GM18508 (cell line): Measurements from ENCODE around the gene F8.
"Not testable (repeated sequence)": the region's sequence is repeated elsewhere in the genome, so short reads cannot be mapped to it uniquely, and the experiment has no call there.

ENCODE experiments used
- ATAC-seq: cut with Tn5 transposase; IDR thresholded peaks from one replicate; pipeline ENCODE4 v1.9.1; 2021; ENCODE audit warnings: moderate number of reproducible peaks; ENCODE audit not compliant: insufficient read depth, unreplicated experiment

The F8 gene

DNA sequence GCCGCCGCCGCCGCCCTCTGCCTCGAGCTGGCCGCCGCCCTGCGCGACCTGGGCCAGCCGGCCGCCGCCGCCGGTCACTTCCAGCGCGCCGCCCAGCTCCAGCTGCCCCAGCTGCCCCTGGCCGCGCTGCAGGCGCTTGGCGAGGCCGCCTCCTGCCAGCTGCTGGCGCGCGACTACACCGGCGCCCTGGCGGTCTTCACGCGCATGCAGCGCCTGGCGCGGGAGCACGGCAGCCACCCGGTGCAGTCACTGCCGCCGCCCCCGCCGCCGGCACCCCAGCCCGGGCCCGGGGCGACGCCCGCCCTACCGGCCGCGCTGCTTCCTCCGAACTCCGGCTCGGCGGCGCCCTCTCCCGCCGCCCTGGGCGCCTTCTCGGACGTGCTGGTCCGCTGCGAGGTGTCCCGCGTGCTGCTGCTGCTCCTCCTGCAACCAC is 135.7 kb downstream of the F8 start:
- not testable (repeated sequence) for ATAC-seq

- not testable (repeated sequence) for ATAC-seq
These were observed 136.3 kb downstream of the F8 start, which contains the start of gene F8A1 for GRCh38 chrX:154886069-154886788. Gene F8A1, plus strand, starts transcription at chrX:154886355. Its CDS starts 20 bp downstream, at chrX:154886375.

DNA sequence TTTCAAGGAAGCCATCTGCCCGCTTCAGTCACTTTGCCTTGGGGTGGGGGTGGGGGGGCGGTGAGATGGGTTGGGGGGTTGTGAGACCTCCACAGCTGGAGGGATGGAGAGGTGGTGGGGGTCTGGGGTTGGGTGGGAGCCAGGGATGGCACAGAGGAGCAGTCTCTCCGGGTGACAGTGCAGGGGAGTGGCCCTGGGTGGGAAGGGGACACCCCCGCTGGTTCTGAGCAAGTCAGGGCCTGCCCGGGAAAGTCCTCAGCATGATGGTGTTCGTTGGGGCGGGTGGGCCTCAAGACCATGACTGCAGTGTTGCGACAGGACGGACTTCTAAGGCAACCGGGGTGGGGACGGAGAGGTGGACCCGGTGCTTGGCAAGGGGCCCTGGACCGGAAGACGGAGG is 137.0 kb downstream of the F8 start:
- ATAC-seq = not testable (repeated sequence)

GRCh38 chrX:154885057-154885456 is 137.5 kb downstream of the F8 start:
- ATAC-seq = not testable (repeated sequence)

DNA sequence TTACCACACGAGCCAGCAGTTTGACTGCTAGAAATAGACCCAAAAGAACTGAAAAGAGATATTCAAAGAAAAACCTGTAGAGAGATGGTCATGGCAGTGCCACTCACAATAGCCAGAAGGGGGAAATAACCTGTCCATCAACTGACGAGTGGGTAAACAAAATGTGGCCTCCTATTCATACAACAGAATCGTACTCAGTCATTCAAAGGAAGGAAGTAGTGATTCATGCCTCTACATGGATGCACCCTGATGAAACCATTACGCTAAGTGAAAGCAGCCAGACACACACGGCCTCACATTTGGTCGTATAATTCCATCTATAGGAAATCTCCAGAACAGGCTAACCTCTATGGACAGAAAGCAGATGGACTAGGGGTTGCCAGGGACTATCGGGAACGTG is 138.5 kb downstream of the F8 start:
- ATAC-seq = not testable (repeated sequence)

GRCh38 chrX:154873329-154873728 is 149.2 kb downstream of the F8 start:
- ATAC-seq = no peak

GRCh38 chrX:154868522-154868921 is 154.0 kb downstream of the F8 start:
- not testable (repeated sequence) for ATAC-seq

- ATAC-seq = no peak
These were observed 167.3 kb downstream of the F8 start for GRCh38 chrX:154855256-154855655.

GRCh38 chrX:154850957-154851611 is 171.4 kb downstream of the F8 start:
- ATAC-seq = no peak

- no peak for ATAC-seq
These were observed 181.7 kb downstream of the F8 start for GRCh38 chrX:154840856-154841255.

GRCh38 chrX:154836163-154836562 is 186.4 kb downstream of the F8 start:
- no peak for ATAC-seq

DNA sequence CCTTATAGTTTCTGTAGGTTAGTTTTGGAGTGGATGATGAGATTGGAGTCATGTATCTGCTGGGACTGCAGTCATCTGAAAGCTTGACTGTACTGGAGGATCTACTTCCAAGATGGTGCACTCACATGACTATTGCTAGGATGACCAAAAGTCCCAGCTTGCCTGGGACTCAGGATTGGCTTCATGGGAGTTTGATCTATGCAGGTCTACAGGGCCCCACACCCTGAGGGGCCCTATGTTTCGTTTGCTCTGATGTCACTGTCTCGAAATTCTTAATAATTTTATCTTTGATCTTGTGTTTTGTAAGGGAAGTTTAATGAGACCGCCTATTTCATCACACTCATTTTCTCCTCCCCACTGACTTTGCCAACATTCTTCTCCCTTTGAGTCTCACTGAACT is 188.0 kb downstream of the F8 start, which contains the start of gene SMIM9:
Gene SMIM9 (minus strand): TSS at position 101 of the 400 bp plus-strand sequence. CDS start 3,806 bp downstream, outside the sequence.
- ATAC-seq = no peak

GRCh38 chrX:154833746-154834274 is 188.7 kb downstream of the F8 start:
- no peak for ATAC-seq

DNA sequence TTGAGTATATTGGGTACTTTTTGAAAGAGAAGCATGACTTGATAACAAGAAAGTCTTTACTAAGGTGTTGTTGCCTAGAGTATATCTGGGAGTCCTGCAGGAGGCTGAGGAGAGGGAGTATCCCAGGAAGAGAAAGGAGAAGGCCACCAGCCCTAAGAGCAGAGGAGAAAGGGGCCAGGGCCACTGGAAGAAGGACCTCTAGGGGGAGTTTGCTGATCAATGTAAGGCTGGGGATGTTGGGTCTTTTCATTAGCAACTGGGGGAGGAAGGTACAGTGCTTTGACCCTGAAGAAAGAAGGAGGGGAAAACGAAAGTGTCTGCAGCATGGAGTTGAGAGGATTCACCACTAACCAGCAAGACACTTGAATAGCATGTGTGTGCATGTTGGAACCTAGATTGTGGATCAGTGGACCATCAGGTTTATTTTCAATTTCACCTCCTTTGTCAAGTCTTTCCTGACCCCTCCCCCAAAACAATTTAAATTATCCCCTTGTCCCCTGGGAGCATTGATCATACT is 192.5 kb downstream of the F8 start:
- no peak for ATAC-seq

- no peak for ATAC-seq
These were observed 193.4 kb downstream of the F8 start for GRCh38 chrX:154829134-154829533.

DNA sequence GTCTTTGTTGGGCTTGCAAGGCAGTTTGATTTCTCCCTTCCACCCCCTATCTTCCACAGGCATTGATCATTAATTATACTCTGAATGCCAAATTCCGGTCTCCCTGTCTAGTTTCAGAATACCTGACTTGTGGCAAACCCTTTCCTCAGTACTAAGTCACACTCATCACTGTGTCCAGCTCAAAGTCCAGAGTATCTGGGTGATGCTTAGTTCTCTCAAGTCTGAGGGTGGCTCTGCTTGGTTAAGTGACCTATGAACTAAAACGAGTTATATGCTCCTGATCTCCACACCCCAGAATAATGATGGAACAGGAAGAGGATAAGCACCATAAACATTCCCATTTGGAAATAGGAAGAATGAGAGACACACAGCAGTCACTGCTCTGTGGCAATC is 194.5 kb downstream of the F8 start:
- ATAC-seq = no peak

DNA sequence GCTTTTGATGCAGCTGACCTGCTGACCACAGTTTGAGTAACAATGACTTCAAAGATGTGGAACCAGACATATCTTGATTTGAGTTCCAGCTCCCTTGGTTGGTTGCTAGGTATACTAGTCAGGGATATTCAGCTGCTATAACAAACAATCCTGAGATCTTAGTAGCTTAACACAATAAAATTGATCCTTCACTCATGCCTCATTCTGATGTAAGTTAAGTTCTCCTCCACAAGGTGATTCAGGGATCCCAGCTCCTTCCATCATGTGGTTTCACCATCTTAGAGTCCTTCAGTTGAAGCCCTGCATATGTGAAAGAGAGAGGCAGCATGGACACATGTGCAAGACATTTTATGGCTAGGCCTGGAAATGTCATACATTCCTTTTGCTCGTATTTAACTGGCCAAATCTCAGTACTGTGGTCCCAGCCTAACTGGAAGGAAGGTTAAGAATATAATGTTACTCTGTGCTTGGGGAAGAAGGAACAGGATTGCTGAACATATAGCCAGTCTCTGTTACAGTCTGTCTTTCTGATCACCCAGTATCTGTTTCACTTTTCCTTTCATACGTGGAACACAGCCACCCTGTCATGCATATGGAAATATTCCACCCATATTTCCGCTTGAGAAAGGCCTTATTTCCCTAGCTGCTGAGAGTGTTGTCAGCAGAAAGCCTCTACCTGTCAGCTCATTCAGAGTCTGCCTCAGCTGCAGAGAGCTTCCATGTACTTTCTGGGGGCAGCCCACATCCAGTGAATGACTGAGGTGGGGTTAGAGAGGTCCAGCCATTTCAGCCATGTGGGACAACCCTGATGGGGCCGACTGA is 195.1 kb downstream of the F8 start:
- ATAC-seq = peak; percentile 64

DNA sequence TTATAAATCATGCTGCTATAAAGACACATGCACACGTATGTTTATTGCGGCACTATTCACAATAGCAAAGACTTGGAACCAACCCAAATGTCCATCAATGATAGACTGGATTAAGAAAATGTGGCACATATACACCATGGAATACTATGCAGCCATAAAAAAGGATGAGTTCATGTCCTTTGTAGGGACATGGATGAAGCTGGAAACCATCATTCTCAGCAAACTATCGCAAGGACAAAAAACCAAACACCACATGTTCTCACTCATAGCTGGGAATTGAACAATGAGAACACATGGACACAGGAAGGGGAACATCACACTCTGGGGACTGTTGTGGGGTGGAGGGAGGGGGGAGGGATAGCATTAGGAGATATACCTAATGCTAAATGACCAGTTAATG is 196.9 kb downstream of the F8 start:
- ATAC-seq = not testable (repeated sequence)

GRCh38 chrX:154824638-154825037 is 197.9 kb downstream of the F8 start:
- ATAC-seq = no peak

DNA sequence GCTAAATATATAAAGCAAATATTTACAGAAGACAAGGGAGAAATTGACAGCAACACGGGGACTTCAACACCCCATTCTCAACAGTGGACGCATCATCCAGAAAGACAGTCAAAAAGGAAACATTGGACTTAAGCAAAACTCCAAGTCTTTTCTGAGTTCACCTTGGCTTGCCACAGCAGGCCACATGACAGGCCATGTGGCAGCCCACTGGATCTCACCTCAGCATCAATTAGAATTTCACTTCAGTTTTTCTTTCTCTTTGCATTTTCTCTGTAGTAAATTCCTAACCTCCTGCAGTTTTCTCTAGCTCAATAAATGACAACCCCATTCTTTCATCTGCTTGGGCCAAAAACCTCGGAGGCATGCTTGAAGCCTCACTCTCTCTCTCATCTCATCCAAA is 200.5 kb downstream of the F8 start:
- no peak for ATAC-seq
